ENCODE data around the gene ADH1A.

The ADH1A gene

DNA sequence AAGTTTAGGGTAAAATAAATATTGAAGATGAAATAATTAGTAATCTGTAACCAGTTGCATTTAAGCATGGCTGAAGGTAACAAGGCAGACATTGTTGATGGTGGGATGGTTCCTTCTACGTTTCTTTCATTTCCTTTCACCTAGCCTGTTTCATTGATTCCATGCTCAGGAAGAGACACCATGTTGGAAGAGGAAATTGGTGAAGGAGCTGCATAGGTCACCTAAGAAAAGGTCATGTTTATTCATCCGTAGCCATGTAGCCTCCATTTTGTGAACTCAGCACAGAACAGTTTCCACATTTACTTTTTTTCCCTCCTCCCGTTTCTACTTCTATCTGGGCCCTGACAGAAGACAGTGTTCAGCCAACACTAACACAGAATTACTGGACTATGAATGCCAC is 26.6 kb upstream of the ADH1A start:
- Histone ChIP-seq H3K27me3 (no peaks in the 10 kb centered on the region), H3K27ac (no peak overlapping the region), H3K4me3 (ENCODE audit: low read depth in 1 of 2, low read length in 1 of 2) (no peak overlapping the region), H3K36me3 (no peaks in the 10 kb centered on the region), H3K9me3 (no peaks in the 10 kb centered on the region), H3K4me1 (ENCODE audit: control insufficient read depth in 1 of 2, insufficient read depth in 1 of 2, low read depth in 1 of 2, low read length in 1 of 2) (no peaks in the 10 kb centered on the region)
- TF ChIP-seq CTCF (IDR thresholded peaks at IDR 0.05), result no peak

- H3K27me3 ChIP-seq, result no peaks in the 10 kb centered on the region
- TF ChIP-seq CTCF (IDR thresholded peaks at IDR 0.05), result no peak
- H3K4me3 ChIP-seq (ENCODE audit: low read depth in 1 of 2, low read length in 1 of 2), result no peak overlapping the region
- H3K36me3 ChIP-seq, result no peaks in the 10 kb centered on the region
- H3K27ac ChIP-seq, result no peak overlapping the region
- no peaks in the 10 kb centered on the region for H3K4me1 ChIP-seq (ENCODE audit: control insufficient read depth in 1 of 2, insufficient read depth in 1 of 2, low read depth in 1 of 2, low read length in 1 of 2)
- H3K9me3 ChIP-seq, result no peaks in the 10 kb centered on the region
Observed at GRCh38 chr4:99315839-99316238, 25.1 kb upstream of the ADH1A start.

- Histone ChIP-seq H3K36me3 (no peaks in the 10 kb centered on the region), H3K27ac (no peak overlapping the region), H3K9me3 (no peaks in the 10 kb centered on the region), H3K4me1 (ENCODE audit: control insufficient read depth in 1 of 2, insufficient read depth in 1 of 2, low read depth in 1 of 2, low read length in 1 of 2) (no peaks in the 10 kb centered on the region), H3K4me3 (ENCODE audit: low read depth in 1 of 2, low read length in 1 of 2) (no peak overlapping the region), H3K27me3 (no peaks in the 10 kb centered on the region)
- no peak for TF ChIP-seq CTCF (IDR thresholded peaks at IDR 0.05)
Observed at GRCh38 chr4:99314211-99314610, 23.4 kb upstream of the ADH1A start.

- no peaks in the 10 kb centered on the region for H3K36me3 ChIP-seq
- no peak for TF ChIP-seq CTCF (IDR thresholded peaks at IDR 0.05)
Observed at GRCh38 chr4:99310389-99310788, 19.6 kb upstream of the ADH1A start.

DNA sequence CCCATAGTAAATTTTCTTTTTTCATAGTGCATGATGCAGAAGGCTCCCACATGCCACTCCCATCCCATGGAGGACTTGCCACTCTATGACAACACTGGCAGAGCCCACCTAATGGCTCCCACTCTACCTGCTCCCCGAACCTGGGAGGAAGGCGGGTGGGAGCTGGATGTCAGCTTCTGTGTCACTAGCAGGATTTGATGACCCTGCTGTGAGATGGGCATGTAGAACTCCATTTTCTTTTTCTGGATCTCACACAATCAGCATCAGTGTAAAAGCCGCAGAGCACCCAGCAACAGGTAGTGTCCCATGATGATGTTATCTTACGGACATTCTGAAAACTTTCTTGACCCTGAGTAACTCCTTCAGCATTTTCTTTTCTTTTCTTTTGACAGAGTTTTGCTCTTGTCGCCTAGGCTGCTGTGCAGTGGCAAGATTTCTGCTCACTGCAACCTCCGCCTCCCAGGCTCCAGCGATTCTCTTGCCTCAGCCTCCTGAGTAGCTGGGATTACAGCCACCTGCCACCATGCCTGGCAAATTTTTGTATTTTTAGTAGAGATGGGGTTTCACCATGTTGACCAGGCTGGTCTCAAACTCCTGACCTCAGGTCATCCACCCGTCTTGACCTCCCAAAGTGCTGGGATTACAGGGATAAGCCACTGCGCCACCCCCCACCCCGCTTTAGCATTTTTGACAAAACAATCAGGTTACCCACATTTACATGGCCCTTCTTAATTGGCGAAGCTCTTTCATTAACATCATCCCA is 15.0 kb upstream of the ADH1A start:
- H3K27ac ChIP-seq, result no peak overlapping the region
- no peak for TF ChIP-seq CTCF (IDR thresholded peaks at IDR 0.05)
- no peaks in the 10 kb centered on the region for H3K9me3 ChIP-seq
- H3K36me3 ChIP-seq, result no peaks in the 10 kb centered on the region
- H3K27me3 ChIP-seq, result no peaks in the 10 kb centered on the region
- H3K4me1 ChIP-seq (ENCODE audit: control insufficient read depth in 1 of 2, insufficient read depth in 1 of 2, low read depth in 1 of 2, low read length in 1 of 2), result no peaks in the 10 kb centered on the region
- H3K4me3 ChIP-seq (ENCODE audit: low read depth in 1 of 2, low read length in 1 of 2), result no peak overlapping the region

More at GRCh38 chr4:99310389-99310788, 19.6 kb upstream of the ADH1A start:
- no peak overlapping the region for H3K4me3 ChIP-seq (ENCODE audit: low read depth in 1 of 2, low read length in 1 of 2)
- H3K9me3 ChIP-seq, result no peaks in the 10 kb centered on the region
- no peaks in the 10 kb centered on the region for H3K27me3 ChIP-seq
- H3K4me1 ChIP-seq (ENCODE audit: control insufficient read depth in 1 of 2, insufficient read depth in 1 of 2, low read depth in 1 of 2, low read length in 1 of 2), result no peaks in the 10 kb centered on the region
- H3K27ac ChIP-seq, result no peak overlapping the region
